Stomach (tissue), 9 donors: ENCODE measurements around the gene CHCHD4. TPM values are rescaled to one million over a fixed set of nuclear protein-coding genes. Genes with fewer than 3 reads are reported as not detected.

ENCODE experiments used
- DNase-seq, 2 donors: peaks; one replicate each; pipeline versions ENCODE4 v3.0.0 to v3.0.0-alpha.2; 2013 to 2019
- H3K27ac ChIP-seq, 5 donors: fragments of 200-600 bp in 4 of 5; sonication (generic) in 4 of 5; one replicate each; pipeline ENCODE4 v1.5.1; 2013 to 2019; ENCODE audit warnings: mild to moderate bottlenecking in 1 of 5, moderate library complexity in 1 of 5
- H3K27me3 ChIP-seq, 3 donors: fragments of 200-600 bp; sonication (generic); one replicate each; pipeline ENCODE4 v1.5.1; 2017 to 2019; ENCODE audit warnings: mixed run types in 1 of 3
- H3K36me3 ChIP-seq, 4 donors: fragments of 200-600 bp; sonication (generic); 1 replicate in 3 of 4; 2 replicates in 1 of 4; pipeline ENCODE4 v1.5.1; 2016 to 2019
- H3K4me1 ChIP-seq, 4 donors: fragments of 200-600 bp; sonication (generic); one replicate each; pipeline ENCODE4 v1.5.1; 2016 to 2019
- H3K4me3 ChIP-seq, 4 donors: fragments of 200-600 bp; sonication (generic) in 3 of 4; one replicate each; pipeline ENCODE4 v1.5.1; 2016 to 2019; ENCODE audit warnings: mild to moderate bottlenecking in 1 of 4
- H3K9me3 ChIP-seq, 4 donors: fragments of 200-600 bp; sonication (generic); one replicate each; pipeline ENCODE4 v1.5.1; 2016 to 2019
- EP300 ChIP-seq: sonication (generic); formaldehyde crosslinking; IDR thresholded peaks from one replicate; pipeline ENCODE4 v1.6.1; 2017; ENCODE audit warnings: antibody characterized with exemption
- POLR2A ChIP-seq, 4 donors: fragments of 450-650 bp; IDR thresholded peaks; one replicate each; pipeline ENCODE4 v1.6.1; 2016; ENCODE audit warnings: antibody characterized with exemption in 4 of 4, control low read depth in 2 of 4, mild to moderate bottlenecking in 1 of 4, moderate library complexity in 1 of 4
- POLR2AphosphoS5 ChIP-seq, 3 donors: sonication (generic); formaldehyde crosslinking; IDR thresholded peaks; one replicate each; pipeline ENCODE4 v1.6.1; 2016; ENCODE audit warnings: antibody characterized with exemption in 3 of 3
- WGBS, 5 donors: extraction: QIAGEN DNeasy Blood & Tissue Kit in 3 of 5; methylation state at CpG; one replicate each; pipeline versions ENCODE4 v1.1.5 to v1.1.7; 2013 to 2018; 5-methylcytosine and 5-hydroxymethylcytosine counted together
- intact Hi-C: fragments of 100-400 bp; cut with DNase I; formaldehyde crosslinking; loops from one replicate; pipeline ENCODE4 v1.15.1; 2023; ENCODE audit warnings: low total_unique reads
- polyA plus RNA-seq, 3 donors: library from polyadenylated mRNA; stranded (reverse); fragments of 200-250 nt; gene quantifications; one replicate each; pipeline ENCODE4 v1.2.3, GENCODE V29; 2013
- total RNA-seq, 5 donors: library from RNA; depleted of rRNA; stranded (reverse); fragments of >200 nt; gene quantifications; one replicate each; pipeline versions ENCODE4 v1.1.0 to v1.2.3, GENCODE V29; 2014 to 2016
- TF ChIP-seq, protein P1 (sequence below), 7 experiments: fragments of 450-650 bp in 4 of 7; fragments of 200-600 bp in 3 of 7; sonication (generic) in 3 of 7; IDR thresholded peaks; one replicate each; pipeline ENCODE4 v1.5.1; 2016 to 2019; ENCODE audit warnings: antibody characterized with exemption in 7 of 7, control low read depth in 2 of 7, mild to moderate bottlenecking in 1 of 7
- donor health status: healthy with polysubstance abuse.
- donor health status: Bipolar disorder and iron deficiency.
- donor health status: healthy.

The CHCHD4 gene
- total and polyA plus RNA-seq, 8 donors, result 1.7 to 16.1 (median 11.4) TPM

- peaks cover 68 to 88% (median 80%) of the 10 kb centered on the region in 4 donors for H3K36me3 ChIP-seq
- 77 to 90% (median 81%) methylated on average over 5 of the region's 5 CpGs for WGBS, 5 donors
- no peak for DNase-seq
These were observed 6.5 kb upstream of the CHCHD4 start for GRCh38 chr3:14131134-14131533.

GRCh38 chr3:14130707-14131106 lies 6.0 kb upstream of the CHCHD4 start:
- Histone ChIP-seq H3K4me1 (peaks cover 10 to 28% (median 18%) of the 10 kb centered on the region in 4 donors), H3K36me3 (peaks cover 64 to 84% (median 76%) of the 10 kb centered on the region in 4 donors), H3K4me3 (no peak overlapping the region), H3K9me3 (no peaks in the 10 kb centered on the region), H3K27me3 (no peaks in the 10 kb centered on the region), H3K27ac (no peak overlapping the region)
- intact Hi-C loops, result no loop called here
- WGBS, 5 donors, result 97 to 99% (median 97%) methylated on average over 7 to 12 of the region's 12 CpGs
- DNase-seq, result no peak
- TF ChIP-seq POLR2A (IDR thresholded peaks at IDR 0.05), result no peak
- TF ChIP-seq, protein P1, sequence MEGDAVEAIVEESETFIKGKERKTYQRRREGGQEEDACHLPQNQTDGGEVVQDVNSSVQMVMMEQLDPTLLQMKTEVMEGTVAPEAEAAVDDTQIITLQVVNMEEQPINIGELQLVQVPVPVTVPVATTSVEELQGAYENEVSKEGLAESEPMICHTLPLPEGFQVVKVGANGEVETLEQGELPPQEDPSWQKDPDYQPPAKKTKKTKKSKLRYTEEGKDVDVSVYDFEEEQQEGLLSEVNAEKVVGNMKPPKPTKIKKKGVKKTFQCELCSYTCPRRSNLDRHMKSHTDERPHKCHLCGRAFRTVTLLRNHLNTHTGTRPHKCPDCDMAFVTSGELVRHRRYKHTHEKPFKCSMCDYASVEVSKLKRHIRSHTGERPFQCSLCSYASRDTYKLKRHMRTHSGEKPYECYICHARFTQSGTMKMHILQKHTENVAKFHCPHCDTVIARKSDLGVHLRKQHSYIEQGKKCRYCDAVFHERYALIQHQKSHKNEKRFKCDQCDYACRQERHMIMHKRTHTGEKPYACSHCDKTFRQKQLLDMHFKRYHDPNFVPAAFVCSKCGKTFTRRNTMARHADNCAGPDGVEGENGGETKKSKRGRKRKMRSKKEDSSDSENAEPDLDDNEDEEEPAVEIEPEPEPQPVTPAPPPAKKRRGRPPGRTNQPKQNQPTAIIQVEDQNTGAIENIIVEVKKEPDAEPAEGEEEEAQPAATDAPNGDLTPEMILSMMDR (IDR thresholded peaks at IDR 0.05), result no peak
- no peak for TF ChIP-seq EP300
- no peak for TF ChIP-seq POLR2AphosphoS5 (IDR thresholded peaks at IDR 0.05)

More at GRCh38 chr3:14131134-14131533, 6.5 kb upstream of the CHCHD4 start:
- H3K27ac ChIP-seq, result no peak overlapping the region
- intact Hi-C loops, result no loop called here
- H3K4me3 ChIP-seq, result no peak overlapping the region
- no peaks in the 10 kb centered on the region for H3K9me3 ChIP-seq
- TF ChIP-seq POLR2A (IDR thresholded peaks at IDR 0.05), result no peak
- TF ChIP-seq, protein P1 (IDR thresholded peaks at IDR 0.05), result no peak
- TF ChIP-seq POLR2AphosphoS5 (IDR thresholded peaks at IDR 0.05), result no peak
- TF ChIP-seq EP300, result no peak
- H3K4me1 ChIP-seq, result peaks cover 7 to 23% (median 14%) of the 10 kb centered on the region in 4 donors
- no peaks in the 10 kb centered on the region for H3K27me3 ChIP-seq

DNA sequence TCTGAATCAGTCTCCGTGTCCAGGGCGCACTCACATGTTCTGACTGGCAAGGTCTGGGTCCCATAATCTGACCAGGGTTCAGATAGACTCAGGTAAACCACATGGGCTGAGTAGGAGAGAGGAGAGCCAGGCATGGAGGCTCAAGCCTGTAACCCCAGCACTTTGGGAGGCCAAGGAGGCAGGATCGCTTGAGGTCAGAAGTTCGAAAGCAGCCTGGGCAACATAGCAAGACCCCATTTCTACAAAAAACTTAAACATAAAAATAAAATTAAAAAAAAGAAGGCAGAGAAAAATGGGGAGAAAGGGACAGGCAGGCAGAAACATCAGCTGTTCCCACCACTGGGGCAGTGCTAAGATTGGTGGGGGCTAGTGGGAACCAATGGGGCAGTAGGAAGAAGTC lies 5.6 kb upstream of the CHCHD4 start:
- no peaks in the 10 kb centered on the region for H3K27me3 ChIP-seq
- no peak for TF ChIP-seq EP300
- TF ChIP-seq POLR2AphosphoS5 (IDR thresholded peaks at IDR 0.05), result no peak
- TF ChIP-seq, protein P1 (IDR thresholded peaks at IDR 0.05), result no peak
- TF ChIP-seq POLR2A (IDR thresholded peaks at IDR 0.05), result no peak
- DNase-seq, result no peak
- 90 to 97% (median 94%) methylated on average over 4 of the region's 4 CpGs for WGBS, 5 donors
- no peak overlapping the region for H3K4me3 ChIP-seq
- peaks cover 10 to 29% (median 21%) of the 10 kb centered on the region in 4 donors for H3K4me1 ChIP-seq
- intact Hi-C loops, result no loop called here
- no peaks in the 10 kb centered on the region for H3K9me3 ChIP-seq
- peaks cover 59 to 79% (median 71%) of the 10 kb centered on the region in 4 donors for H3K36me3 ChIP-seq
- H3K27ac ChIP-seq, result no peak overlapping the region

DNA sequence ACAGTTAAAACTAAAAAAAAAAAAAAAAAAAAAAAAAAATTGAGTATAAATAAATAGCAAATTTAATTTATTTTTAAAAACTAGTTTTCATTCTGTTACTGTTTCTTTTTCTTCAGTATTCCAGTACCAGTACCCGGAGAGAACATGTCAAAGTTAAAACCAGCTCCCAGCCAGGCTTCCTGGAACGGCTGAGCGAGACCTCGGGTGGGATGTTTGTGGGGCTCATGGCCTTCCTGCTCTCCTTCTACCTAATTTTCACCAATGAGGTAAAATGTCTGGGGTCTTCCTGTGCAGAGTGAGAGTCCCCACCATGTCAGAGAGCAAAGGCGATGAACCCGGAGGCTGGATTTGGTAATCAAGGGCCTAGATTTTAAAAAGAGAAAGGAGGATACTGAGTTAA lies 4.6 kb upstream of the CHCHD4 start:
- no peaks in the 10 kb centered on the region for H3K27me3 ChIP-seq
- 95 to 98% (median 97%) methylated on average over 6 of the region's 6 CpGs for WGBS, 5 donors
- intact Hi-C loops, result loop anchor here (10.0 kb wide), 1 partner anchor 46 kb away; the partner anchor contains the start of genes LSM3 and XPC
- no peaks in the 10 kb centered on the region for H3K9me3 ChIP-seq
- peaks cover 50 to 70% (median 62%) of the 10 kb centered on the region in 4 donors for H3K36me3 ChIP-seq
- TF ChIP-seq EP300 (no peak), POLR2A (IDR thresholded peaks at IDR 0.05) (no peak), POLR2AphosphoS5 (IDR thresholded peaks at IDR 0.05) (no peak)
- TF ChIP-seq, protein P1 (IDR thresholded peaks at IDR 0.05), result no peak
- no peak overlapping the region for H3K4me3 ChIP-seq
- H3K4me1 ChIP-seq, result peaks cover 10 to 29% (median 22%) of the 10 kb centered on the region in 4 donors
- no peak overlapping the region for H3K27ac ChIP-seq
- no peak for DNase-seq
